ENCODE measurements around the gene HLA-DMA. TPM values are rescaled to one million over a fixed set of nuclear protein-coding genes. Genes with fewer than 3 reads are reported as not detected.

HLA-DMA gene
- total and polyA plus RNA-seq, 2 of the 8 experiments (the other 6 are each of a cell fraction or from before 2014, with no cell fraction given), result 13.3 to 23.1 TPM

DNA sequence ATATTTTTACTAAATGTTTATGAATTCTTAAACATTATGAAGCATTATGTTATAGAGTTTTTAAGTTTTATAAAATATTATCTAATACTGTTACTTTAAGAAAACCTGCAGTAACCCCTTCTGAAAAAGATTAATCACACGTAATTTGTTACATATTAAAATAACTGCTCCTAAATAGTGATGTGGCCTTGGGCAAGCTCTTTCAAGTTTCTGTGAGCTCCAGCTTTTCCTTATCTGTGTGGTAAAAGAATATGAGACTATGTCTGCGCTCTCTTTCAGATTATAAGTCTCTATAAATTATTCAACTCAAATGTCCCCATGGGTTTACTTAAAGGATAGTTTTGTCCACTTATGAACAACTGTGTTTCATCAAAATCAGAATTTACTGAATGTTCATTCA, 44.0 kb downstream of the HLA-DMA start (continued):
- TF ChIP-seq RFX5 (IDR thresholded peaks at IDR 0.05; ENCODE audit: borderline replicate concordance, low read depth, low read length) (no peak), NRF1 (IDR thresholded peaks at IDR 0.05; ENCODE audit: low read depth, low read length) (no peak), PHF8 (conservative IDR thresholded peaks at IDR 0.05; ENCODE audit: low read depth, low read length) (no peak), CHD1 (IDR thresholded peaks at IDR 0.05; ENCODE audit: low read depth, low read length) (no peak), RXRA (IDR thresholded peaks at IDR 0.05; ENCODE audit: insufficient read depth, low read depth, low read length) (no peak), JUND (IDR thresholded peaks at IDR 0.05; ENCODE audit: low read length) (no peak)
- TF ChIP-seq, protein P1, sequence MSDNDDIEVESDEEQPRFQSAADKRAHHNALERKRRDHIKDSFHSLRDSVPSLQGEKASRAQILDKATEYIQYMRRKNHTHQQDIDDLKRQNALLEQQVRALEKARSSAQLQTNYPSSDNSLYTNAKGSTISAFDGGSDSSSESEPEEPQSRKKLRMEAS (IDR thresholded peaks at IDR 0.05), result no peak

Data from H1 (cell line).